RPMI7951 (cell line): ENCODE measurements around the gene SLC6A12. TPM values are rescaled to one million over a fixed set of nuclear protein-coding genes. Genes with fewer than 3 reads are reported as not detected.

Experiments
- total RNA-seq: library from RNA; depleted of rRNA; stranded (reverse); fragments of >200 nt; shearing (Covaris generic); gene quantifications from 2 replicates; pipeline ENCODE4 v1.2.3, GENCODE V29; 2014; rRNA removed

Gene SLC6A12
- total RNA-seq, 1 experiment from 2014 or later = not detected

Other genes starting within 250 kb of the SLC6A12 start
- gene IQSEC3, start 147.4 kb downstream of the SLC6A12 start, total RNA-seq = not detected in 2 replicates
- 0.36 TPM in 1 of 2 replicates, not detected in the other for gene SLC6A13, start 48.7 kb upstream of the SLC6A12 start, total RNA-seq
- gene KDM5A, start 175.2 kb upstream of the SLC6A12 start, total RNA-seq = 16.8 and 20.3 TPM in 2 replicates
- gene CCDC77, start 187.5 kb upstream of the SLC6A12 start, total RNA-seq = 23.3 and 24.6 TPM in 2 replicates
- 0.10 and 0.60 TPM in 2 replicates for gene B4GALNT3, start 245.8 kb upstream of the SLC6A12 start, total RNA-seq